ENCODE measurements around the gene TRA2B. TPM values are rescaled to one million over a fixed set of nuclear protein-coding genes. Genes with fewer than 3 reads are reported as not detected.

The TRA2B gene
- total and polyA plus RNA-seq, 2 of the 8 experiments (the other 6 are each of a cell fraction or from before 2014, with no cell fraction given): 206 to 274 TPM

GRCh38 chr3:185984203-185984602 is 46.4 kb upstream of the TRA2B start:
- Histone ChIP-seq H2BK5ac (ENCODE audit: low read depth, low read length) (no peak overlapping the region), H3K14ac (ENCODE audit: insufficient read length) (no peak overlapping the region), H2BK120ac (replicated peaks; ENCODE audit: low read depth, low read length) (no peak overlapping the region), H3K18ac (ENCODE audit: extremely low read depth, low read length) (no peak overlapping the region; the same call in 1 of the 2 replicates), H3K9ac (replicated peaks in 1 of 4; ENCODE audit: extremely low read depth in 1 of 4, low read depth in 3 of 4, low read length in 3 of 4) (no peak overlapping the region), H3K79me1 (ENCODE audit: low read depth, low read length) (no peaks in the 10 kb centered on the region), H3K79me2 (ENCODE audit: control insufficient read depth in 1 of 2, insufficient read depth in 2 of 2, low read length in 2 of 2) (no peaks in the 10 kb centered on the region), H4K91ac (replicated peaks; ENCODE audit: insufficient read length, low read length) (no peak overlapping the region), H3K23ac (ENCODE audit: insufficient read length) (no peak overlapping the region), H3K4me3 (ENCODE audit: extremely low read depth in 1 of 4, insufficient read depth in 2 of 4, low read depth in 3 of 4, low read length in 4 of 4) (no peak overlapping the region), H4K8ac (ENCODE audit: extremely low read depth, insufficient read depth, low read length) (no peak overlapping the region), H2AK5ac (ENCODE audit: low read depth, low read length) (no peak overlapping the region), H3K9me3 (ENCODE audit: insufficient read depth in 2 of 2, low read depth in 1 of 2, low read length in 1 of 2) (no peaks in the 10 kb centered on the region), H4K20me1 (replicated peaks in 1 of 2; ENCODE audit: control insufficient read depth in 1 of 2, insufficient read depth in 2 of 2, low read length in 2 of 2) (no peaks in the 10 kb centered on the region), H3K27ac (ENCODE audit: low read depth, low read length) (no peak overlapping the region), H3K56ac (replicated peaks; ENCODE audit: insufficient read length, low read depth, low read length) (no peak overlapping the region), H3K4me2 (ENCODE audit: insufficient read depth in 1 of 2, low read depth in 2 of 2, low read length in 2 of 2) (peak overlapping the region; percentile 7 to 61; a peak in 1 of 4 replicates), H2BK12ac (ENCODE audit: low read depth, low read length) (0 out of 2 replicates have a peak overlapping the region, but pooled peaks have one; percentile 27), H3K23me2 (ENCODE audit: low read depth, low read length) (no peaks in the 10 kb centered on the region), H3K36me3 (ENCODE audit: control insufficient read depth in 2 of 4, insufficient read depth in 4 of 4, low read length in 3 of 4) (no peaks in the 10 kb centered on the region), H2BK15ac (ENCODE audit: low read length) (no peak overlapping the region), H4K5ac (ENCODE audit: insufficient read length, low read depth, low read length) (no peak overlapping the region), H3K27me3 (replicated peaks in 1 of 4; ENCODE audit: control insufficient read depth in 3 of 4, extremely low read depth in 1 of 4, insufficient read depth in 3 of 4, low read length in 3 of 4) (peaks cover 0 to 3% (median 0%) of the 10 kb centered on the region in 4 experiments; a peak in 2 of 7 replicates), H3K4me1 (replicated peaks in 1 of 4; ENCODE audit: control insufficient read depth in 3 of 4, insufficient read depth in 4 of 4, low read length in 3 of 4) (peaks cover 0 to 5% (median 2%) of the 10 kb centered on the region in 4 experiments; a peak in 3 of 7 replicates), H2AFZ (ENCODE audit: low read length) (peak overlapping the region; percentile 91), H3K4ac (replicated peaks; ENCODE audit: insufficient read length, low read depth, low read length) (no peak overlapping the region), H2BK20ac (ENCODE audit: low read length) (no peak overlapping the region)
- TF ChIP-seq SP4 (IDR thresholded peaks at IDR 0.05; ENCODE audit: low read length) (no peak), RBBP5 (IDR thresholded peaks at IDR 0.05; ENCODE audit: borderline replicate concordance, low read depth, low read length) (no peak), SP1 (IDR thresholded peaks at IDR 0.05; ENCODE audit: low read depth, low read length) (no peak), BRCA1 (IDR thresholded peaks at IDR 0.05; ENCODE audit: low read depth, low read length) (no peak), NANOG (IDR thresholded peaks at IDR 0.05; ENCODE audit: insufficient read depth, low read depth, low read length, poor library complexity, severe bottlenecking) (no peak), CBX5 (IDR thresholded peaks at IDR 0.05; ENCODE audit: low read depth, low read length) (no peak)
- no peak for DNase-seq (ENCODE audit: low read depth in 1 of 2, low spot score in 2 of 2)
- FAIRE-seq: no peak
- POLR2A ChIA-PET (ENCODE audit: partially characterized antibody): no interaction called here
- CTCF ChIA-PET (ENCODE audit: partially characterized antibody): interaction anchor here (0.6 to 0.7 kb wide), 2 partner anchors 404 to 439 kb away, joined by 3 read pairs; no protein-coding TSS in a partner anchor
- 91% methylated on average over 3 of the region's 3 CpGs; no CpG with 5 or more reads in 1 of the 2 experiments for WGBS, 2 experiments (ENCODE audit: extremely low coverage in 1 of 2, insufficient coverage in 1 of 2, insufficient read length in 1 of 2, insufficient replicate concordance in 2 of 2, low coverage in 1 of 2, low lambda C conversion rate in 2 of 2, missing lambda C conversion rate in 1 of 2)

Measured in H1 (cell line).